H9 (cell line): ENCODE measurements around the gene NOL9. TPM values are rescaled to one million over a fixed set of nuclear protein-coding genes. Genes with fewer than 3 reads are reported as not detected.

Source experiments
- DNase-seq: peaks from one replicate; pipeline ENCODE4 v3.0.0-alpha.2; 2017
- H2AFZ ChIP-seq: one replicate; pipeline ENCODE4 v1.6.1; 2013; ENCODE audit warnings: mild to moderate bottlenecking, low read length, control low read depth, moderate library complexity
- H2AK5ac ChIP-seq: 2 replicates; pipeline ENCODE4 v1.6.1; 2013; ENCODE audit warnings: low read length, control low read depth, mixed read lengths; ENCODE audit not compliant: insufficient read length
- H2BK120ac ChIP-seq: one replicate; pipeline ENCODE4 v1.6.1; 2013; ENCODE audit warnings: low read depth, mild to moderate bottlenecking, low read length, control low read depth, inconsistent platforms; ENCODE audit not compliant: poor library complexity, severe bottlenecking
- H2BK12ac ChIP-seq: 2 replicates; pipeline ENCODE4 v1.6.1; 2013; ENCODE audit warnings: low read length, control low read depth, mixed read lengths, low read depth; ENCODE audit not compliant: insufficient read length
- H2BK15ac ChIP-seq: 2 replicates; pipeline ENCODE4 v1.6.1; 2013; ENCODE audit warnings: low read depth, low read length, control low read depth
- H2BK20ac ChIP-seq: one replicate; pipeline ENCODE4 v1.6.1; 2013; ENCODE audit warnings: low read depth, mild to moderate bottlenecking, low read length, control low read depth, inconsistent platforms; ENCODE audit not compliant: poor library complexity, severe bottlenecking
- H2BK5ac ChIP-seq: 2 replicates; pipeline ENCODE4 v1.6.1; 2013; ENCODE audit warnings: low read length, control low read depth, mixed read lengths; ENCODE audit not compliant: insufficient read length
- H3K14ac ChIP-seq: 2 replicates; pipeline ENCODE4 v1.6.1; 2013; ENCODE audit warnings: low read length, control low read depth; ENCODE audit not compliant: insufficient read depth
- H3K18ac ChIP-seq: 2 replicates; pipeline ENCODE4 v1.6.1; 2013; ENCODE audit warnings: low read depth, mild to moderate bottlenecking, mixed read lengths, low read length, control low read depth; ENCODE audit not compliant: insufficient read length
- H3K23ac ChIP-seq: 2 replicates; pipeline ENCODE4 v1.6.1; 2013; ENCODE audit warnings: low read length, control low read depth, mixed read lengths, low read depth; ENCODE audit not compliant: insufficient read length
- H3K23me2 ChIP-seq: 2 replicates; pipeline ENCODE4 v1.6.1; 2013; ENCODE audit warnings: low read depth, mild to moderate bottlenecking, mixed read lengths, low read length, control low read depth; ENCODE audit not compliant: insufficient read length, poor library complexity, severe bottlenecking
- H3K27ac ChIP-seq: 2 replicates; pipeline ENCODE4 v1.5.1; 2013; ENCODE audit warnings: low read length, control low read depth, mixed read lengths, low read depth; ENCODE audit not compliant: insufficient read length
- H3K27me3 ChIP-seq: 2 replicates; pipeline ENCODE4 v1.6.1; 2013; ENCODE audit warnings: low read length, control low read depth, inconsistent platforms; ENCODE audit not compliant: insufficient read depth
- H3K4ac ChIP-seq: 2 replicates; pipeline ENCODE4 v1.6.1; 2013; ENCODE audit warnings: low read depth, mild to moderate bottlenecking, control low read depth, inconsistent platforms, low read length, moderate library complexity
- H3K4me1 ChIP-seq: 2 replicates; pipeline ENCODE4 v1.6.1; 2013; ENCODE audit warnings: low read length, control low read depth, inconsistent platforms; ENCODE audit not compliant: insufficient read depth
- H3K4me2 ChIP-seq: 2 replicates; pipeline ENCODE4 v1.6.1; 2013; ENCODE audit warnings: low read length, control low read depth, mixed read lengths; ENCODE audit not compliant: insufficient read length, insufficient read depth
- H3K56ac ChIP-seq: 2 replicates; pipeline ENCODE4 v1.6.1; 2013; ENCODE audit warnings: low read depth, mild to moderate bottlenecking, mixed read lengths, low read length, control low read depth; ENCODE audit not compliant: insufficient read length
- H3K79me1 ChIP-seq: 2 replicates; pipeline ENCODE4 v1.6.1; 2013; ENCODE audit warnings: low read depth, mild to moderate bottlenecking, moderate library complexity, low read length, control low read depth, inconsistent platforms; ENCODE audit not compliant: insufficient read depth, poor library complexity, severe bottlenecking
- H3K79me2 ChIP-seq: 2 replicates; pipeline ENCODE4 v1.6.1; 2013; ENCODE audit warnings: low read length, control low read depth, inconsistent platforms; ENCODE audit not compliant: insufficient read depth
- H3K9ac ChIP-seq: 2 replicates; pipeline ENCODE4 v1.6.1; 2013; ENCODE audit warnings: low read length, control low read depth, mixed read lengths; ENCODE audit not compliant: insufficient read length; ENCODE audit errors: extremely low read depth
- H3K9me3 ChIP-seq: one replicate; pipeline ENCODE4 v1.6.1; 2013; ENCODE audit warnings: low read depth, low read length, inconsistent platforms; ENCODE audit not compliant: control insufficient read depth
- H3T11ph ChIP-seq: one replicate; pipeline ENCODE4 v1.6.1; 2013; ENCODE audit warnings: mild to moderate bottlenecking, low read length, control low read depth, inconsistent platforms
- H4K20me1 ChIP-seq: one replicate; pipeline ENCODE4 v1.6.1; 2013; ENCODE audit not compliant: control insufficient read depth, insufficient read length, insufficient read depth
- H4K5ac ChIP-seq: 2 replicates; pipeline ENCODE4 v1.6.1; 2013; ENCODE audit warnings: low read depth, mild to moderate bottlenecking, mixed read lengths, low read length, control low read depth; ENCODE audit not compliant: insufficient read length
- H4K8ac ChIP-seq: replicated peaks from 2 replicates; pipeline ENCODE4 v1.6.1; 2013; ENCODE audit warnings: low read length, control low read depth, mixed read lengths, low read depth; ENCODE audit not compliant: insufficient read length
- H4K91ac ChIP-seq: 2 replicates; pipeline ENCODE4 v1.6.1; 2013; ENCODE audit warnings: low read depth, mild to moderate bottlenecking, moderate library complexity, mixed read lengths, low read length, control low read depth; ENCODE audit not compliant: insufficient read length
- H3K27ac Mint-ChIP-seq, 3 experiments: 2 replicates in 2 of 3; 3 replicates in 1 of 3; pipeline ENCODE4 v1.8.0; 2020 to 2021; ENCODE audit warnings: mixed read lengths in 3 of 3, mild to moderate bottlenecking in 1 of 3, moderate library complexity in 1 of 3
- H3K27me3 Mint-ChIP-seq: 2 replicates; pipeline ENCODE4 v1.8.0; 2021; ENCODE audit warnings: low read depth, mild to moderate bottlenecking, moderate library complexity, mixed read lengths
- H3K36me3 Mint-ChIP-seq, 3 experiments: 2 replicates in 2 of 3; 3 replicates in 1 of 3; pipeline ENCODE4 v1.8.0; 2020 to 2021; ENCODE audit warnings: low read depth in 3 of 3, mixed read lengths in 3 of 3; ENCODE audit not compliant: insufficient read depth in 1 of 3
- H3K4me1 Mint-ChIP-seq, 2 experiments: 2 replicates each; pipeline ENCODE4 v1.8.0; 2020; ENCODE audit warnings: mixed read lengths in 2 of 2
- H3K4me3 Mint-ChIP-seq, 2 experiments: 2 replicates in 1 of 2; 3 replicates in 1 of 2; pipeline ENCODE4 v1.8.0; 2020 to 2021; ENCODE audit warnings: mild to moderate bottlenecking in 2 of 2, mixed read lengths in 2 of 2, moderate library complexity in 1 of 2
- H3K9me3 Mint-ChIP-seq, 2 experiments: 2 replicates in 1 of 2; 3 replicates in 1 of 2; pipeline ENCODE4 v1.8.0; 2020; ENCODE audit warnings: mild to moderate bottlenecking in 2 of 2, mixed read lengths in 2 of 2, moderate library complexity in 1 of 2
- CTCF ChIP-seq: fragments of 200-600 bp; sonication (generic); conservative IDR thresholded peaks from 3 replicates; pipeline ENCODE4 v1.8.0; 2021; ENCODE audit warnings: antibody characterized with exemption, mild to moderate bottlenecking
- WGBS: extraction: QIAGEN DNeasy Blood & Tissue Kit; methylation state at CpG from one replicate; pipeline ENCODE4 v1.1.7; 2013; ENCODE audit warnings: missing lambda C conversion rate, low lambda C conversion rate, mixed read lengths; ENCODE audit not compliant: insufficient read length; ENCODE audit errors: extremely low coverage; 5-methylcytosine and 5-hydroxymethylcytosine counted together
- total RNA-seq: library from RNA; stranded (reverse); gene quantifications from 2 replicates; pipeline ENCODE4 v1.2.1, GENCODE V29; 2021

NOL9 gene
- total RNA-seq, 1 experiment from 2014 or later, result 50.4 TPM

- Mint-ChIP-seq H3K4me3 (no peak overlapping the region), H3K4me1 (peaks cover 20 to 36% of the 10 kb centered on the region in 2 experiments), H3K27ac (peak overlapping the region in 1 of 3 experiments; percentile 81; a peak in 2 of 7 replicates), H3K27me3 (no peaks in the 10 kb centered on the region), H3K9me3 (no peaks in the 10 kb centered on the region; a peak in 1 of 5 replicates), H3K36me3 (peaks cover 9 to 11% (median 9%) of the 10 kb centered on the region in 3 experiments; a peak in 6 of 7 replicates)
- Histone ChIP-seq H3K23ac (no peak overlapping the region), H2BK120ac (no peak overlapping the region), H3K9me3 (no peaks in the 10 kb centered on the region), H3K27me3 (no peaks in the 10 kb centered on the region), H4K8ac (no peak overlapping the region), H3K4me1 (peaks cover 3% of the 10 kb centered on the region; the same call in 1 of the 2 replicates), H4K91ac (no peak overlapping the region), H4K5ac (no peak overlapping the region), H2BK5ac (no peak overlapping the region), H3K18ac (no peak overlapping the region), H3K79me1 (no peaks in the 10 kb centered on the region), H2BK15ac (no peak overlapping the region), H3K9ac (no peak overlapping the region), H3K79me2 (no peaks in the 10 kb centered on the region), H2AK5ac (no peak overlapping the region), H2BK12ac (no peak overlapping the region), H3K23me2 (no peaks in the 10 kb centered on the region), H3T11ph (no peak overlapping the region), H2BK20ac (no peak overlapping the region), H2AFZ (no peak overlapping the region), H3K4me2 (no peak overlapping the region), H3K27ac (no peak overlapping the region), H3K4ac (no peak overlapping the region), H4K20me1 (no peaks in the 10 kb centered on the region), H3K56ac (no peak overlapping the region), H3K14ac (no peak overlapping the region)
- WGBS, result no CpG with 5 or more reads among the region's 24 CpGs
- TF ChIP-seq CTCF, result no peak
- no peak for DNase-seq
These were observed 77.1 kb downstream of the NOL9 start for GRCh38 chr1:6477039-6477820.
